ENCODE measurements around the gene CPN2.

The CPN2 gene

GRCh38 chr3:194369522-194370279, 18.6 kb upstream of the CPN2 start, which contains the start of gene LRRC15:
LRRC15 (minus strand) TSS chr3:194369743; CDS start chr3:194361043, 8,700 bp downstream.
- H3K4me1 ChIP-seq (ENCODE audit: control insufficient read depth, insufficient read depth, low read length): peaks cover 4% of the 10 kb centered on the region; the same call in 1 of the 2 replicates
- WGBS (ENCODE audit: insufficient coverage, insufficient read length): no CpG with 5 or more reads among the region's 21 CpGs
- H3K27ac ChIP-seq (ENCODE audit: low read length): no peak within 1 kb of the TSS
- H3K36me3 ChIP-seq (ENCODE audit: control insufficient read depth, insufficient read depth, low read length): no peaks in the 10 kb centered on the region
- H3K4me3 ChIP-seq (ENCODE audit: low read length): peak within 1 kb of the TSS; percentile 8; the same call in 1 of the 2 replicates
- DNase-seq (ENCODE audit: low read depth, low spot score): no peak
- H3K27me3 ChIP-seq (ENCODE audit: control insufficient read depth, insufficient read depth, low read length): no peaks in the 10 kb centered on the region; the same call in 1 of the 2 replicates
- H3K9me3 ChIP-seq (ENCODE audit: control insufficient read depth, insufficient read depth, low read length): no peaks in the 10 kb centered on the region

DNA sequence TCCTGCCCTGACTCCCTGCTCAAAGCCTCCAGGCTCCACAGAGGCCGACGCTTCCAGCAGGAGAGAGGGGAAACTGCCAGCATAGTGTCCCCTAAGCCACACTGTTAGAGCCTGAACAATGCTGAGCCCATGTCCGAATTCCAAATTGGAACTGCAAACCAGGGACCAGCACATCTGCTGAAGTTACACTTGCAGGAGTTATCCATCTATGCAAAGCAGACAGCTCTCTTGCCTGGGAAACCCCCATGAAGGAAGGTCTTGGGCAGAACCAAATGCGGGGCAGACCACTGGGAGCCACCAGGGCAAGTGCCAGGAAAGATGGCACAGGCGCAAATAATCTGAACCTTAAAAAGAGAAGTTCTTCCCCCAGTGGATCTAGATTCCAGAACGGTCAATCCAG, 17.8 kb upstream of the CPN2 start:
- DNase-seq (ENCODE audit: low read depth, low spot score): no peak
- no peak overlapping the region for H3K27ac ChIP-seq (ENCODE audit: low read length)
- no peaks in the 10 kb centered on the region for H3K9me3 ChIP-seq (ENCODE audit: control insufficient read depth, insufficient read depth, low read length)
- no CpG with 5 or more reads among the region's 6 CpGs for WGBS (ENCODE audit: insufficient coverage, insufficient read length)
- peaks cover 4% of the 10 kb centered on the region; the same call in 1 of the 2 replicates for H3K4me1 ChIP-seq (ENCODE audit: control insufficient read depth, insufficient read depth, low read length)
- no peaks in the 10 kb centered on the region; the same call in 1 of the 2 replicates for H3K27me3 ChIP-seq (ENCODE audit: control insufficient read depth, insufficient read depth, low read length)
- H3K36me3 ChIP-seq (ENCODE audit: control insufficient read depth, insufficient read depth, low read length): no peaks in the 10 kb centered on the region
- no peak overlapping the region for H3K4me3 ChIP-seq (ENCODE audit: low read length)

GRCh38 chr3:194367992-194368841, 17.1 kb upstream of the CPN2 start:
- Histone ChIP-seq H3K27me3 (ENCODE audit: control insufficient read depth, insufficient read depth, low read length) (no peaks in the 10 kb centered on the region; the same call in 1 of the 2 replicates), H3K36me3 (ENCODE audit: control insufficient read depth, insufficient read depth, low read length) (no peaks in the 10 kb centered on the region), H3K4me1 (ENCODE audit: control insufficient read depth, insufficient read depth, low read length) (peaks cover 4% of the 10 kb centered on the region; the same call in 1 of the 2 replicates), H3K9me3 (ENCODE audit: control insufficient read depth, insufficient read depth, low read length) (no peaks in the 10 kb centered on the region), H3K4me3 (ENCODE audit: low read length) (no peak overlapping the region), H3K27ac (ENCODE audit: low read length) (no peak overlapping the region)
- no CpG with 5 or more reads among the region's 18 CpGs for WGBS (ENCODE audit: insufficient coverage, insufficient read length)
- DNase-seq (ENCODE audit: low read depth, low spot score): no peak

GRCh38 chr3:194365978-194366490, 14.9 kb upstream of the CPN2 start:
- WGBS (ENCODE audit: insufficient coverage, insufficient read length): no CpG with 5 or more reads among the region's 12 CpGs
- no peaks in the 10 kb centered on the region for H3K9me3 ChIP-seq (ENCODE audit: control insufficient read depth, insufficient read depth, low read length)
- H3K36me3 ChIP-seq (ENCODE audit: control insufficient read depth, insufficient read depth, low read length): no peaks in the 10 kb centered on the region
- no peak for DNase-seq (ENCODE audit: low read depth, low spot score)
- 0 out of 2 replicates have a peak, but pooled peaks cover 4% of the 10 kb centered on the region for H3K4me1 ChIP-seq (ENCODE audit: control insufficient read depth, insufficient read depth, low read length)
- no peak overlapping the region for H3K4me3 ChIP-seq (ENCODE audit: low read length)
- H3K27ac ChIP-seq (ENCODE audit: low read length): no peak overlapping the region
- H3K27me3 ChIP-seq (ENCODE audit: control insufficient read depth, insufficient read depth, low read length): no peaks in the 10 kb centered on the region; the same call in 1 of the 2 replicates

GRCh38 chr3:194365526-194365925, 14.4 kb upstream of the CPN2 start:
- H3K27me3 ChIP-seq (ENCODE audit: control insufficient read depth, insufficient read depth, low read length): no peaks in the 10 kb centered on the region; the same call in 1 of the 2 replicates
- 0 out of 2 replicates have a peak, but pooled peaks cover 4% of the 10 kb centered on the region for H3K4me1 ChIP-seq (ENCODE audit: control insufficient read depth, insufficient read depth, low read length)
- H3K27ac ChIP-seq (ENCODE audit: low read length): no peak overlapping the region
- no peaks in the 10 kb centered on the region for H3K9me3 ChIP-seq (ENCODE audit: control insufficient read depth, insufficient read depth, low read length)
- no peak for DNase-seq (ENCODE audit: low read depth, low spot score)
- WGBS (ENCODE audit: insufficient coverage, insufficient read length): no CpG with 5 or more reads among the region's 6 CpGs
- no peaks in the 10 kb centered on the region for H3K36me3 ChIP-seq (ENCODE audit: control insufficient read depth, insufficient read depth, low read length)
- no peak overlapping the region for H3K4me3 ChIP-seq (ENCODE audit: low read length)

GRCh38 chr3:194364652-194365434, 13.7 kb upstream of the CPN2 start:
- H3K4me3 ChIP-seq (ENCODE audit: low read length): no peak overlapping the region
- no peaks in the 10 kb centered on the region; the same call in 1 of the 2 replicates for H3K27me3 ChIP-seq (ENCODE audit: control insufficient read depth, insufficient read depth, low read length)
- 0 out of 2 replicates have a peak, but pooled peaks cover 4% of the 10 kb centered on the region for H3K4me1 ChIP-seq (ENCODE audit: control insufficient read depth, insufficient read depth, low read length)
- H3K9me3 ChIP-seq (ENCODE audit: control insufficient read depth, insufficient read depth, low read length): no peaks in the 10 kb centered on the region
- H3K27ac ChIP-seq (ENCODE audit: low read length): no peak overlapping the region
- no CpG with 5 or more reads among the region's 20 CpGs for WGBS (ENCODE audit: insufficient coverage, insufficient read length)
- DNase-seq (ENCODE audit: low read depth, low spot score): no peak
- H3K36me3 ChIP-seq (ENCODE audit: control insufficient read depth, insufficient read depth, low read length): no peaks in the 10 kb centered on the region

GRCh38 chr3:194364314-194364651, 13.2 kb upstream of the CPN2 start:
- no peak overlapping the region for H3K27ac ChIP-seq (ENCODE audit: low read length)

GRCh38 chr3:194360568-194360967, 9.4 kb upstream of the CPN2 start:
- Histone ChIP-seq H3K9me3 (ENCODE audit: control insufficient read depth, insufficient read depth, low read length) (no peaks in the 10 kb centered on the region), H3K4me1 (ENCODE audit: control insufficient read depth, insufficient read depth, low read length) (no peaks in the 10 kb centered on the region), H3K27ac (ENCODE audit: low read length) (no peak overlapping the region), H3K27me3 (ENCODE audit: control insufficient read depth, insufficient read depth, low read length) (no peaks in the 10 kb centered on the region), H3K4me3 (ENCODE audit: low read length) (no peak overlapping the region; the same call in 1 of the 2 replicates), H3K36me3 (ENCODE audit: control insufficient read depth, insufficient read depth, low read length) (no peaks in the 10 kb centered on the region)
- no peak for DNase-seq (ENCODE audit: low read depth, low spot score)
- no CpG with 5 or more reads among the region's 18 CpGs for WGBS (ENCODE audit: insufficient coverage, insufficient read length)

More at GRCh38 chr3:194364314-194364651, 13.2 kb upstream of the CPN2 start:
- H3K4me3 ChIP-seq (ENCODE audit: low read length): no peak overlapping the region
- no CpG with 5 or more reads among the region's 3 CpGs for WGBS (ENCODE audit: insufficient coverage, insufficient read length)
- DNase-seq (ENCODE audit: low read depth, low spot score): no peak
- H3K36me3 ChIP-seq (ENCODE audit: control insufficient read depth, insufficient read depth, low read length): no peaks in the 10 kb centered on the region
- H3K27me3 ChIP-seq (ENCODE audit: control insufficient read depth, insufficient read depth, low read length): no peaks in the 10 kb centered on the region; the same call in 1 of the 2 replicates
- no peaks in the 10 kb centered on the region for H3K9me3 ChIP-seq (ENCODE audit: control insufficient read depth, insufficient read depth, low read length)
- 0 out of 2 replicates have a peak, but pooled peaks cover 3% of the 10 kb centered on the region for H3K4me1 ChIP-seq (ENCODE audit: control insufficient read depth, insufficient read depth, low read length)

- WGBS (ENCODE audit: insufficient coverage, insufficient read length): no CpG with 5 or more reads among the region's 11 CpGs
- DNase-seq (ENCODE audit: low read depth, low spot score): no peak
- Histone ChIP-seq H3K27ac (ENCODE audit: low read length) (no peak overlapping the region), H3K36me3 (ENCODE audit: control insufficient read depth, insufficient read depth, low read length) (no peaks in the 10 kb centered on the region), H3K9me3 (ENCODE audit: control insufficient read depth, insufficient read depth, low read length) (no peaks in the 10 kb centered on the region), H3K4me1 (ENCODE audit: control insufficient read depth, insufficient read depth, low read length) (no peaks in the 10 kb centered on the region), H3K4me3 (ENCODE audit: low read length) (no peak overlapping the region), H3K27me3 (ENCODE audit: control insufficient read depth, insufficient read depth, low read length) (no peaks in the 10 kb centered on the region)
Measured at GRCh38 chr3:194357681-194358080, 6.6 kb upstream of the CPN2 start.

Measured in iPS DF 6.9 (cell line).